GM23338 (cell line): Measurements from ENCODE around the gene GABRR2. TPM values are rescaled to one million over a fixed set of nuclear protein-coding genes. Genes with fewer than 3 reads are reported as not detected.

Experiments
- ATAC-seq: fragments of 200-7000 bp; cut with Tn5 transposase; 3 replicates; pipeline ENCODE4 v1.9.1; 2020
- DNase-seq: peaks from one replicate; pipeline ENCODE4 v3.0.0-alpha.2; 2015; ENCODE audit warnings: low spot score
- H2AFZ ChIP-seq: fragments of 200-600 bp; sonication (generic); 2 replicates; pipeline ENCODE4 v1.8.0; 2016; ENCODE audit warnings: antibody characterized with exemption, mild to moderate bottlenecking, moderate library complexity
- H3F3A ChIP-seq: fragments of 200-600 bp; sonication (generic); replicated peaks from 2 replicates; pipeline ENCODE4 v1.8.0; 2017; ENCODE audit warnings: antibody characterized with exemption, mixed run types, low read depth
- H3K27ac ChIP-seq: fragments of 200-600 bp; sonication (generic); 2 replicates; pipeline ENCODE4 v1.6.1; 2016; ENCODE audit warnings: low read depth
- H3K27me3 ChIP-seq: fragments of 200-600 bp; sonication (generic); 2 replicates; pipeline ENCODE4 v1.8.0; 2016; ENCODE audit warnings: mild to moderate bottlenecking, mixed run types, moderate library complexity; ENCODE audit not compliant: insufficient read depth
- H3K36me3 ChIP-seq: fragments of 200-600 bp; sonication (generic); 2 replicates; pipeline ENCODE4 v1.8.0; 2016; ENCODE audit warnings: mild to moderate bottlenecking; ENCODE audit not compliant: insufficient read depth
- H3K4me1 ChIP-seq: fragments of 200-600 bp; sonication (generic); 2 replicates; pipeline ENCODE4 v1.8.0; 2016; ENCODE audit warnings: mild to moderate bottlenecking, moderate library complexity; ENCODE audit not compliant: insufficient read depth
- H3K4me2 ChIP-seq: fragments of 200-600 bp; sonication (generic); 2 replicates; pipeline ENCODE4 v1.7.1; 2017; ENCODE audit warnings: mixed run types
- H3K4me3 ChIP-seq: fragments of 200-600 bp; sonication (generic); 2 replicates; pipeline ENCODE4 v1.6.1; 2016; ENCODE audit warnings: mixed run types
- H3K79me2 ChIP-seq: fragments of 200-600 bp; sonication (generic); replicated peaks from 2 replicates; pipeline ENCODE4 v1.8.0; 2017; ENCODE audit warnings: mild to moderate bottlenecking; ENCODE audit not compliant: insufficient read depth
- H3K9me2 ChIP-seq: fragments of 200-600 bp; sonication (generic); 2 replicates; pipeline ENCODE4 v1.8.0; 2017; ENCODE audit not compliant: insufficient read depth
- H4K20me1 ChIP-seq: fragments of 200-600 bp; sonication (generic); replicated peaks from 2 replicates; pipeline ENCODE4 v1.8.0; 2017; ENCODE audit warnings: mild to moderate bottlenecking; ENCODE audit not compliant: insufficient read depth
- H3K27ac Mint-ChIP-seq: 2 replicates; pipeline ENCODE4 v1.8.0; 2020; ENCODE audit warnings: inconsistent platforms, mild to moderate bottlenecking, moderate library complexity, mixed read lengths
- H3K27me3 Mint-ChIP-seq: 3 replicates; pipeline ENCODE4 v1.8.0; 2022; ENCODE audit warnings: low read depth, mild to moderate bottlenecking, moderate library complexity, mixed read lengths, inconsistent platforms; ENCODE audit not compliant: insufficient read depth, poor library complexity
- H3K36me3 Mint-ChIP-seq: 3 replicates; pipeline ENCODE4 v1.8.0; 2021; ENCODE audit warnings: low read depth, mild to moderate bottlenecking, inconsistent platforms, moderate library complexity, mixed read lengths
- H3K4me1 Mint-ChIP-seq: 3 replicates; pipeline ENCODE4 v1.8.0; 2020; ENCODE audit warnings: mild to moderate bottlenecking, inconsistent platforms, mixed read lengths
- H3K4me3 Mint-ChIP-seq: 3 replicates; pipeline ENCODE4 v1.8.0; 2021; ENCODE audit warnings: moderate library complexity, mild to moderate bottlenecking, inconsistent platforms, mixed read lengths
- H3K9me3 Mint-ChIP-seq: 3 replicates; pipeline ENCODE4 v1.8.0; 2020; ENCODE audit warnings: moderate library complexity, mild to moderate bottlenecking, inconsistent platforms, mixed read lengths
- CREB1 ChIP-seq: fragments of 250-450 bp; sonication (Bioruptor Pico); IDR thresholded peaks from 2 replicates; pipeline ENCODE4 v1.5.0; 2020; ENCODE audit warnings: low read depth, mild to moderate bottlenecking, moderate library complexity
- EZH2 ChIP-seq: fragments of 200-600 bp; sonication (generic); IDR thresholded peaks from one replicate; pipeline ENCODE4 v1.8.0; 2017; ENCODE audit warnings: antibody characterized with exemption, mild to moderate bottlenecking, low read depth; ENCODE audit not compliant: unreplicated experiment
- EZH2phosphoT487 ChIP-seq: fragments of 200-600 bp; sonication (generic); IDR thresholded peaks from one replicate; pipeline ENCODE4 v1.8.1; 2018; ENCODE audit warnings: antibody characterized with exemption; ENCODE audit not compliant: unreplicated experiment
- JUNB ChIP-seq: IDR thresholded peaks from one replicate; pipeline ENCODE4 v1.6.1; 2016; ENCODE audit warnings: antibody characterized with exemption; ENCODE audit not compliant: unreplicated experiment
- POLR2AphosphoS5 ChIP-seq: IDR thresholded peaks from 2 replicates; pipeline ENCODE4 v1.6.1; 2016; ENCODE audit warnings: antibody characterized with exemption, low read depth
- STAT1 ChIP-seq: IDR thresholded peaks from one replicate; pipeline ENCODE4 v1.6.1; 2016; ENCODE audit warnings: antibody characterized with exemption; ENCODE audit not compliant: unreplicated experiment
- ZNF114 ChIP-seq: fragments of 250-450 bp; sonication (Bioruptor Pico); IDR thresholded peaks from 2 replicates; pipeline ENCODE4 v1.5.0; 2020; ENCODE audit warnings: mild to moderate bottlenecking, moderate library complexity
- ZNF462 ChIP-seq: fragments of 250-450 bp; sonication (Bioruptor Pico); IDR thresholded peaks from 2 replicates; pipeline ENCODE4 v1.5.0; 2020; ENCODE audit warnings: mild to moderate bottlenecking, moderate library complexity
- polyA plus RNA-seq: library from polyadenylated mRNA; unstranded; fragments of >200 nt; fragmentation: Nextera tagmentation; extraction: Ambion mirVana; gene quantifications from 2 replicates; pipeline ENCODE4 v1.2.1, GENCODE V29; 2016
- total RNA-seq: library from RNA; depleted of rRNA; stranded (reverse); fragments of >200 nt; shearing (Covaris generic); gene quantifications from 2 replicates; pipeline ENCODE4 v1.2.3, GENCODE V29; 2014

Gene GABRR2
- total and polyA plus RNA-seq, 2 experiments from 2014 or later, result not detected

DNA sequence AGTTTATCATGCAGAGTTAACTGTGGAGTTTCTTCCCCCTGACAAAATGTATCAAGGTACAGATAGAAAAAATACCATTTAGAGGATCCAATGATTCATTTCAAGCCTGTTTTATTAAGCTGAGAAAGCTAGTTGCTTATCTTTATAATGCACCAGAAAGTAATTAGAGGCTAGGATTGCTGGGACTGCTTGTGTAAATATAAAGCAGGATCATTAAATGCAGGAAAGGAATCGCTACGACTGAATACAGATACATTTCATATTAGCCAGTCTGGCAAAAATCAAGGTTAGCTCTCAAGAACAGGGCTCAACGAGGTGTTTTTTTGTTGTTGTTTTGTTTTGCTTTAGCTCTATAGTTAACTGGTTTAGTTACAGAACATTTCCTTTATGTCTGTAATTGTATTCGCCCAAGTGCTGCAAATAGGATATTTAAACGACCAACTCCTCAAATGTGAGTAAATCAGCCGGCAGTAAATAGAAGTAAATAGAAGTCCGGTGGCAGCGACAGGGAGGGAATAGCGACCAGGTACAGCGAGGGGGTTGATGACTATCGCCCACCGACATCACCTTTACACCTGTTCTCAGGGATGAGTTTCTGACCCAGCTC, 36.7 kb upstream of the GABRR2 start:
- Histone ChIP-seq H3K79me2 (no peaks in the 10 kb centered on the region), H3K4me2 (peak overlapping the region; percentile 92), H3K4me3 (peak overlapping the region; percentile 69), H3K27me3 (peaks cover 25% of the 10 kb centered on the region), H3K27ac (no peak overlapping the region), H3F3A (0 out of 2 replicates have a peak, but pooled peaks cover 4% of the 10 kb centered on the region), H3K4me1 (peaks cover 8% of the 10 kb centered on the region; the same call in 1 of the 2 replicates), H2AFZ (peak overlapping the region; percentile 93), H3K36me3 (no peaks in the 10 kb centered on the region), H3K9me2 (no peaks in the 10 kb centered on the region), H4K20me1 (no peaks in the 10 kb centered on the region)
- no peak for ATAC-seq
- H3K4me1 Mint-ChIP-seq, result peaks cover 28% of the 10 kb centered on the region
- no peak overlapping the region for H3K27ac Mint-ChIP-seq
- H3K4me3 Mint-ChIP-seq, result peak overlapping the region; percentile 89
- H3K9me3 Mint-ChIP-seq, result no peaks in the 10 kb centered on the region
- peaks cover 17% of the 10 kb centered on the region for H3K27me3 Mint-ChIP-seq
- TF ChIP-seq JUNB (no peak), STAT1 (no peak), EZH2phosphoT487 (no peak), POLR2AphosphoS5 (no peak), EZH2 (peak; percentile 20), ZNF114 (no peak), CREB1 (CRISPR knock-in tag) (no peak)
- no peaks in the 10 kb centered on the region for H3K36me3 Mint-ChIP-seq
- peak; percentile 53 for DNase-seq

- Histone ChIP-seq H3K4me1 (peaks cover 8% of the 10 kb centered on the region; the same call in 1 of the 2 replicates), H2AFZ (no peak overlapping the region), H3K9me2 (no peaks in the 10 kb centered on the region), H3K79me2 (no peaks in the 10 kb centered on the region; the same call in 1 of the 2 replicates), H3K27ac (no peak overlapping the region), H3K36me3 (no peaks in the 10 kb centered on the region), H3K4me3 (no peak overlapping the region), H4K20me1 (no peaks in the 10 kb centered on the region), H3K4me2 (no peak overlapping the region), H3F3A (0 out of 2 replicates have a peak, but pooled peaks cover 4% of the 10 kb centered on the region), H3K27me3 (peaks cover 25% of the 10 kb centered on the region)
- peaks cover 21% of the 10 kb centered on the region for H3K27me3 Mint-ChIP-seq
- ATAC-seq, result no peak
- H3K4me3 Mint-ChIP-seq, result no peak overlapping the region
- no peak for DNase-seq
- H3K27ac Mint-ChIP-seq, result no peak overlapping the region
- H3K4me1 Mint-ChIP-seq, result peaks cover 28% of the 10 kb centered on the region
- H3K9me3 Mint-ChIP-seq, result no peaks in the 10 kb centered on the region
- TF ChIP-seq STAT1 (no peak), JUNB (no peak)
- no peaks in the 10 kb centered on the region for H3K36me3 Mint-ChIP-seq
These were observed 35.3 kb upstream of the GABRR2 start for GRCh38 chr6:89350281-89350966.

GRCh38 chr6:89348372-89348771, 33.3 kb upstream of the GABRR2 start:
- Mint-ChIP-seq H3K9me3 (no peaks in the 10 kb centered on the region), H3K27ac (no peak overlapping the region), H3K36me3 (no peaks in the 10 kb centered on the region), H3K27me3 (peaks cover 11% of the 10 kb centered on the region), H3K4me3 (no peak overlapping the region), H3K4me1 (peaks cover 23% of the 10 kb centered on the region)
- Histone ChIP-seq H4K20me1 (no peaks in the 10 kb centered on the region), H3K9me2 (no peaks in the 10 kb centered on the region), H3K79me2 (no peaks in the 10 kb centered on the region; the same call in 1 of the 2 replicates), H3K36me3 (no peaks in the 10 kb centered on the region), H3K27ac (no peak overlapping the region), H3K4me2 (no peak overlapping the region), H3K27me3 (peaks cover 14% of the 10 kb centered on the region), H3K4me3 (no peak overlapping the region), H2AFZ (no peak overlapping the region), H3K4me1 (peaks cover 8% of the 10 kb centered on the region; the same call in 1 of the 2 replicates), H3F3A (0 out of 2 replicates have a peak, but pooled peaks cover 4% of the 10 kb centered on the region)
- ATAC-seq, result no peak
- peak; percentile 23 for DNase-seq
- TF ChIP-seq POLR2AphosphoS5 (no peak), ZNF462 (no peak), JUNB (no peak)
